IPS-20b (cell line): ENCODE data around the gene ZW10.
"Not testable (repeated sequence)": the region's sequence is repeated elsewhere in the genome, so short reads cannot be mapped to it uniquely, and the experiment has no call there.

Experiments used
- H3K27ac ChIP-seq: one replicate; pipeline ENCODE4 v1.5.1; 2013; ENCODE audit warnings: low read length
- H3K27me3 ChIP-seq: 2 replicates; pipeline ENCODE4 v1.6.1; 2013; ENCODE audit warnings: mild to moderate bottlenecking, low read length, inconsistent platforms; ENCODE audit not compliant: insufficient read depth
- H3K36me3 ChIP-seq: 2 replicates; pipeline ENCODE4 v1.6.1; 2013; ENCODE audit warnings: low read depth, mild to moderate bottlenecking, inconsistent platforms, low read length, moderate library complexity; ENCODE audit not compliant: insufficient read depth
- H3K4me1 ChIP-seq: 2 replicates; pipeline ENCODE4 v1.6.1; 2013; ENCODE audit warnings: mild to moderate bottlenecking, control low read depth, inconsistent platforms, low read length, moderate library complexity; ENCODE audit not compliant: insufficient read depth
- H3K4me3 ChIP-seq: 2 replicates; pipeline ENCODE4 v1.5.1; 2013; ENCODE audit warnings: mild to moderate bottlenecking, low read length, inconsistent platforms
- H3K9ac ChIP-seq: 2 replicates; pipeline ENCODE4 v1.6.1; 2013; ENCODE audit warnings: low read depth, mild to moderate bottlenecking, inconsistent platforms, low read length, moderate library complexity
- H3K9me3 ChIP-seq: 2 replicates; pipeline ENCODE4 v1.6.1; 2013; ENCODE audit warnings: mild to moderate bottlenecking, low read depth, low read length, inconsistent platforms; ENCODE audit not compliant: insufficient read depth

Gene ZW10

GRCh38 chr11:113720478-113720877, 53.0 kb downstream of the ZW10 start:
- not testable (repeated sequence) for H3K27me3 ChIP-seq, H3K9ac ChIP-seq, H3K36me3 ChIP-seq, H3K27ac ChIP-seq, H3K9me3 ChIP-seq, H3K4me1 ChIP-seq, H3K4me3 ChIP-seq

DNA sequence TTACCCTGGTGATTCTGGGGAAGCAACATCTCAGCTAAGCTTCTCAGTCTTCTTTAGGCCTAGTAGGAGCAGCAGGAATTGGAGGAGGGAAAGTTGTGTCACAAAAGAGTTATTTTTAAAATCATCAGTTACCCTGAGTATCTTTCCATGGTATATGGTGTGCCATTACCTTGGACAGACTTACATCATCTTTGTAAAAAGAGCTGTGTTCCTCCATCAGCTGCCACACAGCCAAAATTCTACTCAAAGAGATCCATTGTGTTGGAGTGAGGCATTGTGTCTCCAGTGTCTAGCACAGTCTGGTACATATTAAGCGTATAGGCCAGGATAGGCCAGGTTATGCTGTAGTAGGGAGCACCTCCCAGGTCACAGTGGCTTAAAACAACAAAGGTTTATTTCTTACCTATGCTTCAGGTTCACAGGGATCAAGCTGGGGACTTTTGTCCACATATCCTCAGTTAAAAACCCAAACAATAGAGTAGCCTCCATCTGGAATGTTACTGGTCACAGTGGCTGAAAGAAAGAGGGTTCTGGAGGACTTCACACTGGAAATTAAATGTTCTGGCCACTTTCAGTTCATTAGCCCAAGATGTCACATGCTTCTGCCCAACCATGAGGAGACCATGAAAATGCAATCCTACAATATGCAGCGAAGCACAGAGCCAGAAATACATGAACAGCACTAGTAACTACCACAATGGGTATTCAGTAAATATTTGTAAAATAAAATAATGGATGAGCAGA, 57.4 kb downstream of the ZW10 start:
- no peak overlapping the region for H3K4me3 ChIP-seq
- H3K27me3 ChIP-seq, result no peaks in the 10 kb centered on the region
- no peak overlapping the region for H3K9ac ChIP-seq
- H3K27ac ChIP-seq, result no peak overlapping the region
- no peaks in the 10 kb centered on the region; the same call in 1 of the 2 replicates for H3K9me3 ChIP-seq
- H3K4me1 ChIP-seq, result no peaks in the 10 kb centered on the region
- no peaks in the 10 kb centered on the region for H3K36me3 ChIP-seq

GRCh38 chr11:113715273-113715672, 58.2 kb downstream of the ZW10 start:
- Histone ChIP-seq H3K27me3 (no peaks in the 10 kb centered on the region), H3K4me1 (no peaks in the 10 kb centered on the region), H3K36me3 (no peaks in the 10 kb centered on the region), H3K9ac (no peak overlapping the region), H3K27ac (no peak overlapping the region), H3K4me3 (no peak overlapping the region), H3K9me3 (no peaks in the 10 kb centered on the region; the same call in 1 of the 2 replicates)

DNA sequence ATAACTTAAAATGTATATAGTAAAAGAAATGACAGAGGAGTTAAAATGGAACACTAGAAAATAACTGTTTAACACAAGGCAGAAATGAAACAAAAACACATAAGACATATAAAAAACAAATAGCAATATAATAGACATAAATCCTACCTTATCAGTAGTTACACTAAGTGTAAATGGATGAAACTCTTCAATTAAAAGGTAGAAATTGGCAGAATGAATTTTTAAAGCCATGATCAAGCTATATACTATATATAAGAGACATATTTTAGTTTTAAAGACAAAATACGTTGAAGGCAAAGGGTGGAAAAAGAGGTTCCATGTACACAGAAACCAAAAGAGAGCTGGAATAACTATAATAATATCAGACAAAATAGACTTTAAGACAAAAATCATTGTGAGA, 62.5 kb downstream of the ZW10 start:
- H3K4me3 ChIP-seq, result no peak overlapping the region
- no peak overlapping the region for H3K27ac ChIP-seq
- H3K27me3 ChIP-seq, result no peaks in the 10 kb centered on the region
- peaks cover 2% of the 10 kb centered on the region; the same call in 1 of the 2 replicates for H3K4me1 ChIP-seq
- H3K9ac ChIP-seq, result no peak overlapping the region
- H3K36me3 ChIP-seq, result no peaks in the 10 kb centered on the region
- H3K9me3 ChIP-seq, result peaks cover 11% of the 10 kb centered on the region; the same call in 1 of the 2 replicates

GRCh38 chr11:113705871-113706655, 67.4 kb downstream of the ZW10 start, which contains the start of gene TMPRSS5:
Gene TMPRSS5, minus strand, starts transcription at chr11:113706308. Its CDS starts 84 bp downstream, at chr11:113706224.
- Histone ChIP-seq H3K9ac (no peak within 1 kb of the TSS), H3K27me3 (no peaks in the 10 kb centered on the region), H3K4me3 (no peak within 1 kb of the TSS)

GRCh38 chr11:113703551-113703950, 69.9 kb downstream of the ZW10 start:
- H3K27me3 ChIP-seq, H3K27ac ChIP-seq, H3K9me3 ChIP-seq, H3K36me3 ChIP-seq, H3K4me3 ChIP-seq, H3K9ac ChIP-seq, H3K4me1 ChIP-seq: not testable (repeated sequence)

More at GRCh38 chr11:113705871-113706655, 67.4 kb downstream of the ZW10 start, which contains the start of gene TMPRSS5:
- Histone ChIP-seq H3K9me3 (peaks cover 11% of the 10 kb centered on the region; the same call in 1 of the 2 replicates), H3K4me1 (peaks cover 4% of the 10 kb centered on the region; the same call in 1 of the 2 replicates), H3K27ac (no peak within 1 kb of the TSS), H3K36me3 (no peaks in the 10 kb centered on the region)

- no peak overlapping the region for H3K4me3 ChIP-seq
- no peak overlapping the region for H3K27ac ChIP-seq
- peaks cover 4% of the 10 kb centered on the region; the same call in 1 of the 2 replicates for H3K4me1 ChIP-seq
- no peaks in the 10 kb centered on the region for H3K27me3 ChIP-seq
- no peaks in the 10 kb centered on the region for H3K36me3 ChIP-seq
- no peak overlapping the region for H3K9ac ChIP-seq
- H3K9me3 ChIP-seq, result no peaks in the 10 kb centered on the region
These were observed 72.0 kb downstream of the ZW10 start for GRCh38 chr11:113701491-113701890.

DNA sequence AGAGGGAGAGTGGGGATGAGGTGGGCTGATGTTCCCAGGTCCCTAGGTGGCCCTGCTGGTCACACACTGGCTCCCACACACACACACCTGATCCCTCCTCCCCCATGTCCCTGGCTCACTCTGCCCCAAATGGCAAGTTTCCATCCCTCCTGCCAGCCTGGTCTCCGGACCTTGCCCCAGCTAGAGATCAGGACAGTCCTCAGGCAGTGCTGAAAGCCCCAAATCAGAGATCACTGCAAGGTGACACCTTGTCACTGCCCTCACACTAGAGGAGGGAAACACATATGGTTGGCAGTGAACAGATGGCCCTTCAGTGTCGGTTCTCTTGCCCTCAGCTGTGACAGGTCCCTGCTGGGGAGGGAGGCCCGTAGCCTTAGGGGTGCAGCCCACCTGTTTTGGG, 75.0 kb downstream of the ZW10 start:
- Histone ChIP-seq H3K27me3 (no peaks in the 10 kb centered on the region), H3K9me3 (no peaks in the 10 kb centered on the region), H3K36me3 (no peaks in the 10 kb centered on the region), H3K27ac (no peak overlapping the region), H3K4me1 (no peaks in the 10 kb centered on the region), H3K9ac (no peak overlapping the region), H3K4me3 (no peak overlapping the region)

GRCh38 chr11:113697756-113698407, 75.6 kb downstream of the ZW10 start:
- Histone ChIP-seq H3K9ac (no peak overlapping the region), H3K4me3 (no peak overlapping the region), H3K27me3 (no peaks in the 10 kb centered on the region), H3K9me3 (no peaks in the 10 kb centered on the region), H3K4me1 (no peaks in the 10 kb centered on the region), H3K36me3 (no peaks in the 10 kb centered on the region), H3K27ac (no peak overlapping the region)

- Histone ChIP-seq H3K9me3 (no peaks in the 10 kb centered on the region), H3K9ac (no peak overlapping the region), H3K27ac (no peak overlapping the region), H3K36me3 (no peaks in the 10 kb centered on the region), H3K27me3 (no peaks in the 10 kb centered on the region), H3K4me3 (no peak overlapping the region), H3K4me1 (no peaks in the 10 kb centered on the region)
These were observed 76.4 kb downstream of the ZW10 start for GRCh38 chr11:113697111-113697510.

DNA sequence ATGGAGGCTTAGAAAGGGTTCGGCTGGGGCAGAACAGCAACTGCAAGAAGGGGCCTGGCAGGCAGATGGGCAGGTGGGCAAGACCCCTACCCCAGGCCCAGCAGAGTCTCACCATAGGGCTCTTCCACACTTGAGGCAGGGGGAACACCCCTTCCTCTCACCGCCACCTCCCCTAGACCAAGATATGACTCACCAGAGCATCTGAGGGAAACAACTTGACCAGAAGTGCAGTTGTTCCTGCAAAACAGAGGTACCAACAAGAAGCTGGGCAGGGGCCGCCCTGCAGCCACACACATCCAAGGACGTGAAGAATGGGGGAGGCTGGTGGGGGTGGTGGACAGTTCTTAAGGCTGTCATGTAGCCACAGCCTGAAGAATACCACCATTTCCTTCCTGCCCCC, 78.3 kb downstream of the ZW10 start:
- no peaks in the 10 kb centered on the region for H3K36me3 ChIP-seq
- no peaks in the 10 kb centered on the region for H3K4me1 ChIP-seq
- H3K9me3 ChIP-seq, result no peaks in the 10 kb centered on the region
- no peak overlapping the region for H3K9ac ChIP-seq
- no peak overlapping the region for H3K4me3 ChIP-seq
- H3K27me3 ChIP-seq, result no peaks in the 10 kb centered on the region
- H3K27ac ChIP-seq, result no peak overlapping the region
